ENCODE data around the gene ANO10.
"Not testable (repeated sequence)": the region's sequence is repeated elsewhere in the genome, so short reads cannot be mapped to it uniquely, and the experiment has no call there.

DNA sequence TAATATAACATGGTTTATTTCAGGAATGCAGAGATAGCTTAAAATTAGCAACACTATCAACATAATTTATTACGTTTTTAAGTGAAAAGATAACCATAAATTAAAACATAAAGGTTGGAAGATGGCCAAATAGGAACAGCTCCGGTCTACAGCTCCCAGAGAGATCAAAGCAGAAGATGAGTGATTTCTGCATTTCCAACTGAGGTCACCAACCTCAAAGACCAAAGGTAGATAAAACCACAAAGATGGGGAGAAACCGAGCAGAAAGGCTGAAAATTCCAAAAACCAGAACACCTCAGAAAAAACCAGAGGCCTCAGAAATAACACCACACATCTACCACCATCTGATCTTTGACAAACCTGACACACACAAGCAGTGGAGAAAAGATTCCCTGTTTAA, 130.0 kb downstream of the ANO10 start:
- TF ChIP-seq CTCF (conservative IDR thresholded peaks at IDR 0.05; ENCODE audit: low read depth, low read length); EZH2 (IDR thresholded peaks at IDR 0.05; ENCODE audit: borderline replicate concordance, low read depth, low read length, poor library complexity, severe bottlenecking): not testable (repeated sequence)
